NCI-H1436 treated with DMSO at 0.1 percent for 48 hours (cell line): ENCODE results near the gene FILIP1.
"Not testable (repeated sequence)": the region's sequence is repeated elsewhere in the genome, so short reads cannot be mapped to it uniquely, and the experiment has no call there.

Source experiments
- DNase-seq: peaks from one replicate; lab custom pipeline; 2025; lab: John Stamatoyannopoulos, UW

FILIP1 gene

DNA sequence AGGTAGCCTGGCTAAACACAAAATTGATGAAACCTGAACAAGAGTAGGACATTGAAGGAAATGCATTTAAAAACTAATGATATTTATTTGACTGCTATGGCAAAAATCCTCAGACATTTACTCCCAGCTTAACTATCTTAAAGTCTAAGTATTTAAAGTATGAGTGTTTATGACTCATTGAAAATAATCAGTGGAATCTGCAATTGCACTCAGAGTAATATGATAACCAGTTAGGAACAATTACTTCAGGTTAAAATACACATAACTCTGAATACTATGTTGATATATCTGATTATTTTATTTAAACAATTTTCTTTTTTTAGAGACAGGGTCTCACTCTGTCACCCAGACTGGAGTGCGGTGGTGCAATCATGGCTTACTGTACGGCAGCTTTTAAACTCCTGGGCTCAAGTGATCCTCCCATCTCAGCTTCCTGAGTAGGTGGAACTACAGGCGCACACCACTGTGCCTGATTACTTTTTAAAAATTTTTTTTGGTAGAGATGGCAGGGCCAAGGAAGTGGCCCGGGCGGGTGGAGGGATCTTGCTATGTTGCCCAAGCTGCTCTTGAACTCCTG, 43.9 kb downstream of the FILIP1 start:
- no peak for DNase-seq

DNA sequence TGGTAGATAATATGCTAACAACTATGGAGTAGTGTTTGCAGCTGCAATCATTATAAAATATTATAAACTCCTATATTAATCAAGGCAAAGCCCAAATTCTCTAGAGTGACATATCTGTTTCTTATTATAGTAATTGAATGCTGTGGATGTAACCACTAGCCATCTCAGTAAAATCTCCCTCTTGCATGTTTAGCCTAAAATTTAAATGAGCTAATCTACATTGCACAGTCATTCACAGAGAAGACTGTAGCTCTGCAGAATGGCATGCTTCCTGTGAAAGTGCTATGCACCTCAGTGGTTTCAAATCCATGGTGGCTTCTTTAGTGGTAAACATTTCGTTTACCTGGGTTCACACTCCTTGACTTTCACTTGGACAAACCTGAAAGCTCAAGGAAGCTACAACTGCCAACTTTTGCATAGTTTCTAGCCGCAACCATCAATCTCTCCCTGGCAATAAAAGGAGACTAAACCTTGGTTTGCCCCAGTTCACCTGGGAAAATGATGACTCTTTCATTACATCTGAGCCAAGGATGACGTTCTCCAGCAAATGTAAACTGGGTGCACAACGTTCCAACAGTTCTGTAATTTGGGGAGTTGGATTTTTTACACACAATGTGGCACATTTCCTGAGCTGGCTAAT, 47.2 kb downstream of the FILIP1 start:
- DNase-seq: no peak

DNA sequence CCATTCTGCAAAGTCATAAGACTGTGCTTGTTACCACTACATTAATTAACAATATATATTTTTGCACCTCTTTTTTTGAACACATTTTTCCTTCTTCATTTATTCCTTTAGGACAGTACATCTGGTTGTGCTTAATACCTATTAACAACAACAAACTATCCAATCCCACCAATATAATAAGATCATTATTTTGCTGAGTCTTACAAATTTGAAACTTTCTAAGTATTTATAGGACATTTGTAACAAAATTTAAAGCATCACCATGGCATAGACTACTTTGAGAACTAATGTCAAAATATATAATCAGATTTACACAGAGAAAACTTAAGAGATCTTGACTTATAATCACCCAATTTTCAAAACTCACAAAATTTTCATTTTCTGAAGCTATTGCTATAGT, 47.9 kb downstream of the FILIP1 start:
- DNase-seq: no peak

DNA sequence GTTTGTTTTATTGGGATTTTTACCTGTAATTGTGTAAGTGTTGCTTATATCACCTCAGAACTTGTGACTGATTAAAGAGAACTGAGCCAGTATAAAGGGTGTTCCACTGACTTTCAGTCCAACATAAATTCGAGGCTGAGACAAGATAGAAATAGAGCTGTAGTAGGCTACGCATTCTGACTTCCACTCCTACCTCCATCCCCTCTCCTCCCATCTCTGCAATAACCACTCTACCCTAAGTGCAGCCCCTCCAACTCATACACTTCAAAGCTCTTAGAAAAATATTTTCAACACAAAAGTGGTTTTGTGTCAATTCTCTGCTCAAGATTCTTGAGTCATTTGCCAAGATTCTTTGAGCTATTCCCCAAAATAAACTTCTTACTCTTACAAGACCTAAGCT, 48.7 kb downstream of the FILIP1 start:
- no peak for DNase-seq

DNA sequence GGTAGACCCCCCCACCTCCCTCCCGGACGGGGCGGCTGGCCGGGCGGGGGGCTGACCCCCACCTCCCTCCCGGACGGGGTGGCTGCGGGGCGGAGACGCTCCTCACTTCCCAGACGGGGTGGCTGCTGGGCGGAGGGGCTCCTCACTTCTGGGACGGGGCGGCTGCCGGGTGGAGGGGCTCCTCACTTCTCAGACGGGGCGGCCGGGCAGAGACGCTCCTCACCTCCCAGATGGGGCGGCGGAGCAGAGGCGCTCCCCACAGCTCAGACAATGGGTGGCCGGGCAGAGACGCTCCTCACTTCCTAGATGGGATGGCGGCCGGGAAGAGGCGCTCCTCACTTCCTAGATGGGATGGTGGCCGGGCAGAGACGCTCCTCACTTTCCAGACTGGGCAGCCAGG, 51.7 kb downstream of the FILIP1 start:
- DNase-seq: not testable (repeated sequence)

DNA sequence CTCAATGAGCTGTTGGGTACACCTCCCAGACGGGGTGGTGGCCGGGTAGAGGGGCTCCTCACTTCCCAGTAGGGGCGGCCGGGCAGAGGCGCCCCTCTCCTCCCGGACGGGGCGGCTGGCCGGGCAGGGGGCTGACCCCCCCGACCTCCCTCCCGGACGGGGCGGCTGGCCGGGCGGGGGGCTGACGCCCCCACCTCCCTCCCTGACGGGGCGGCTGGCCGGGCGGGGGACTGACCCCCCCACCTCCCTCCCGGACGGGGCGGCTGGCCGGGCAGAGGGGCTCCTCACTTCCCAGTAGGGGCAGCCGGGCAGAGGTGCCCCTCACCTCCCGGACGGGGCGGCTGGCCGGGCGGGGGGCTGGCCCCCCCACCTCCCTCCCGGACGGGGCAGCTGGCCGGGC, 52.1 kb downstream of the FILIP1 start:
- not testable (repeated sequence) for DNase-seq

DNA sequence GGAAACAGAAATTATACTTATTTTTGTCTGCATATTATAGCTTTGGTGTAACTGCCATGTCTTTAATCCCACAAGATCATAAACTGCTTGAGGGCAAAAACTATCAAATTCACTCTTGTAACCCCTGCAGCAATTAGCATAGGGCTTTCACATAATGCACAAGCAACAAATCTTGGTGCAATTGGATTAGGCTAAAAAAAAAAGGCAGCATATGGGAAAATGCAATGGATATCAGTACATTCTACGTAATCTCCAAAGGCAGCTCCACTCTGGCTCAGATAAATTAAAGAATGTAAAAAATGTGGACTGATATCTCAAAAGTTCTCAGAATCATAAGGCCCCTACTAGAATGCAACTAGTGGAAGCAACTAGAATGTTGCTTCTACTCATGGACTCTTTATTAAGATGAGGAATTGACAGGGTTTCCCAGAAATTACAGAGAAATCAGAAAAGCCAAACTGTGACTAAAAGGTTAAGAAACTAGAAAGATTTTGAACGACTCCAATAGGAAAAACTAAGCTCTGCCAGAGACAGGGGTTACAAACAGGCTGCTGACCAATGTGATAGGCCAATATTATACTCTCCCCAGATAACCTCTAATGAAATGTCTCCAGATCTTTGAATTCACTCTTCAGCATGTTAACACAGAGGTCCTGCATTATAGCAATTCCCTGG, 55.0 kb downstream of the FILIP1 start:
- no peak for DNase-seq

DNA sequence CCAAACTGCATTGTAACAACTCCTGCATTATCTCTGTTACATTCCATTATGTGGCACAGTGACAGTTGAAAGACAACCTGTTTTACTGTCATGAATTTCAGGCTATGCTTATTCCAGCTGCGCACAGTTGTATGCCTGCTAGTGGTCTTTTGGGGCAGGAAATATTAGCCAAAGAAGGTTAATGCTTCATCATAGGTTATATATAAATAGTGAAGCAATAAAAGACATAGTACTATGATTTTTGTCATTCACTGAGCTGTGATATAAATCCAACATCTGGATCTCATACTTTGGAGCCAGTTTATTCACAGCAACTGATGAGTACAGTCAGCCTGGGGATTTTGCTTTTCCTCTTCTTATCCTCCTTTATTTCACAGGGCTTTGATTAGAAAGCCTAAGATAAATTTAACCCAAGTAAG, 55.6 kb downstream of the FILIP1 start:
- DNase-seq: no peak

DNA sequence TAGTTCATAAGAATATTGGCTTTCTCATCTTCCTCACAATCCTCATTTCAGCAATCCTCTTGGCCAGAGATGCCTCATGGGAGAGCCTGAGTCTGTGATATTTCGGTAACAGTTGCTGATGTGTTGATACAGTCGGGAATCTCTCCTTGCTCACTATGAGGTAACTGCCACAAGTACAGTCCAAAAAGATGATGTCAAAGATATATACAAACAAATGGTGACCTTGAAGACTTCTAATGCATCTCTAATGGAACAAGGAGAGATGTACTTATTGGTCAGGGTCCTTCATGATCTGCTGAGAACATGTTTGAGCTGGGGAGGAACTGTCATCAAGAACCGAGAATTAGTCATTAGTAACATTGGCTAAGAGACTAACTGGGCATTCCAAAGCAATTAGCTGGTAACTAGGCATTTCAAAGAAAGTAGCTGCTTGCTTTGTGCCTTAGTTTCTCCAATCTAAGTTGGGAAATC, 56.1 kb downstream of the FILIP1 start:
- no peak for DNase-seq

DNA sequence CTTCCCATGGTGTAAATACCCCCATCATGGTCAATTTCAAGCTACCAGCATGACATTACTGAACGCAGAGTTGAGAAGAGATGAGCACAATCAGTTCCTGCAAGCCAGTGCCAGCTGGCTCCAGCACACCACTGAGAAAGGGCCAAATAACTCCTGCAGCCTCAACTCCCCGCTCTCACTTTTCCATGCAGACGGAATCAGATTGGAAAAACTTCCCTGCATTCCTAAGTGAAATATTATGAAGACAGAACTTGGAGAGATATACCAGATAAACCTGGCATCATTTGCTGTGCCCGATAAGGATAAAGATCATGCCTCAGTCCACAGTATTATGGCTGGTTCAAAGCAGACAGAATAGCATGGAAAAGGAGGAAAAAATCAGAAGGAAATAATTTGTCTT, 56.7 kb downstream of the FILIP1 start:
- DNase-seq: no peak

DNA sequence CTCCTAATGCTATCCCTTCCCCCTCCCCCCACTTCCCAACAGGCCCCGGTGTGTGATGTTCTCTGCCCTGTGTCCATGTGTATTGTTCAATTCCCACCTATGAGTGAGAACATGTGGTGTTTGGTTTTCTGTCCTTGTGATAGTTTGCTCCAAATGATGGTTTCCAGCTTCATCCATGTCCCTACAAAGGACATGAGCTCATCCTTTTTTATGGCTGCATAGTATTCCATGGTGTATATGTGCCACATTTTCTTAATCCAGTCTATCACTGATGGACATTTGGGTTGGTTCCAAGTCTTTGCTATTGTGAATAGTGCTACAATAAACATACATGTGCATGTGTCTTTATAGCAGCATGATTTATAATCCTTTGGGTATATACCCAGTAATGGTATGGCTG, 60.8 kb downstream of the FILIP1 start:
- DNase-seq: not testable (repeated sequence)

DNA sequence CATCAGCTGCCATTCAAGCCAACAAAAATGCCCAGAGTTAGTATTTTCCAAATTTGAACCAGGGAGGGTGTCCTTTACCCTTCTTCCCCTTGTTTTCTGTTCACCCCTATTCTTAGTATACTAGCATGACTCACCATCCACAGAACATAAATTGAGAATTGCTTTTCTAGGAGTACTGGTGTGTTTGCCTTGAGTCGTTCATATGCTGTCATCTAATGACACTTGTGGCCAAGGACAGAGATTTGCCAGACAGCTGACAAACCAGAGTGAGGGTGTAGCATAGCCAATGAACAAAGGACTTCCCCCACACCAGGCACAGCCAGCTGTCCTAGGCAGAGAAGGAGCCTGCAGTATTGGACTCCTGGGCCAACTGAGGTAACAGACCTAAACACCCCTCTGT, 62.2 kb downstream of the FILIP1 start:
- DNase-seq: no peak

DNA sequence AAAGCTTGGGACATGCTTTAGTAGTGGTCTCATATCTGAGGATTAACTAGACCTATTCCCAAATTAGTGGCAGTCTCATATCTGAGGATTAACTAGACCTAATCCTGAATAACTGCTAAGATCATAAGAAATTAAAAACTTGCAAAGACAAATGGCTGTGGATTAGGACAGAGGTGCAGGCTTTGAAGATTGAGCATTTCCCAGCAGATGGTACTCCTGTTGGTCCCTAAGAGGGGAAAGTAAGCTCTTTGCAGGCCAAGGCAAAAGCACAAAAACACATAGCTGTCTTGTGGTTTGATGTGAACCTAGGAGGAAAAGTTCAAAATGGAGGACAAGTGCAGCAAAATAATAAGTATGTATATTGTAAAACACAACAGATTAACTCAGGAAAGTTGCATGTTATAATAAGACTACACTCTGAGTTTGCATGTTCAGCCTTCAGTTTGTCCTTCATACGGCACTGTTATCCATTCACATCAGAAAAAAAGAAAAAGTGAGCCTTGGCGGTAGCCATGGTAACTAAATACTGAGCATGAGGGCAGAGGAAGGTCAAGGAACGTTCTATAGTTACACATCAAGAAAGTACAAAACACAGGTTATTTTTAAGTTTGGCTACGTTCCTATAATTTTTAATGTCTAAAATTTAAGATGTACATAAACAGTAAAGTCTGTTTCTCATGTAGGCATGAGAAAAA, 62.8 kb downstream of the FILIP1 start:
- no peak for DNase-seq

DNA sequence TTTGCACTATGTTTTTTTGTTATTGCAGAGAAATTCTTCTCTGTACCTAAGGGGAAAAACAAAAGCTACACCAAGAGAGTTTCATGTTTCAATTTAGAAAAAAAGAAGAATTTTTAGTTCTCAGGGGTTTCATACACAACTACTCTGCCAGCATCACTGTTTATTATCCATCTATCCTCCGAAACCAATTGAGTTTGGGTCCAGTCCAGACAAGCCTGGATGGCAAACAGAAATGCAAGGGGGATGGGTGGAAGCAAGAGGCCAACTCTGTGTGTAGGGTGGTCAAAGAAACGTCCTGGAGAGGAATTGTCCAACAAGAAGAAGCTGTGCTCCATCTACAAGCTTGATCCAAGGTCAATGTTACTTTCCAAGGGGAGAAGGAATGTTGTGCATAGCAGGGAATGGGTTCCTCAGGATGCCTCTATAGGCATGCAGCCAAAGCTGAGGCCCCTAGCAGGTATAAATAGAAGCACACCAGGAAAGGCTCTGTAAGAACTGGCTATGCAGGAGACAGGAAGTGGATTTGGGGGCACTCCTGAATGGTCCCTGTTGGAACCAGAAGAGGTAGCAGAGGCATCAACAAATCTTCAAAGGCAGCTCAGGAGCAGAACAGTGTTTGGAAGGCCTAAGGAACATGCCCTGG, 64.4 kb downstream of the FILIP1 start:
- no peak for DNase-seq

DNA sequence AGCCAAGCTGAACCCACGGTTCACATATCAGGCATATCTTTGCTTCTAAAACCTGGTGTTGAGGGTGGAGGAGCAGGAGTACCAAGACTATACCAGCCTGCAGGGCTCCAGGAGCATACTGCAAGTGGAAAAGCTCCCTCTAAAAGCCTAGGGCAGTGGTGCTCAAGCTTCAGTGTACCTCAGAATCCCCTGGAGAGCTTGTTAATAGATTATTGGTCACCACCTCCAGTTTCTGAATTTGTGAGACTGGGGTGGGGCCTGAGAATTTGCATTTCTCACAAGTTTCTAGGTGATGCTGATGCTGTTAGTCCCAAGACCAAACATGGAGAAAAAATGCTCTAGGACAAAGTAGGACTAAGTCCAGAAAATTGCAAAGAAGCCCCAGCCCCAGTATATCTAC, 65.4 kb downstream of the FILIP1 start:
- no peak for DNase-seq

DNA sequence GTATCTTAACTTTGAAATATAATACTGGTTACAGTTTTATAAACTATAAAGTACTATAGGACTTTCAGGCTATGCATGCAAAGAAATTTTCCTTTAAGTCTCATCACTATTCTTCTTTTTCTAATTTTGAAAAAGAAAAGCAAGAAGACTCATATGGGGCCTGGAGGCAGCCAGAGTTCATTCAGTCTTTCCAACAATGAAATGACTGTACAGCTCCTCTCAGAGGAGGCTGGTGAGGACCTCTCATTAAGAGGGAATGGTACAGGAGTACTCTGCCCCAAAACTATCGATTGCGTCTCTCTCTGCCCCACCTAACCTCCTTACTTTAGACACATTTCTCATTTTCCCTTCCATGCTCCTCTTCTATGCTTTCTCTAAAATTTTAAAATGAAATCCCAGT, 66.3 kb downstream of the FILIP1 start:
- no peak for DNase-seq

DNA sequence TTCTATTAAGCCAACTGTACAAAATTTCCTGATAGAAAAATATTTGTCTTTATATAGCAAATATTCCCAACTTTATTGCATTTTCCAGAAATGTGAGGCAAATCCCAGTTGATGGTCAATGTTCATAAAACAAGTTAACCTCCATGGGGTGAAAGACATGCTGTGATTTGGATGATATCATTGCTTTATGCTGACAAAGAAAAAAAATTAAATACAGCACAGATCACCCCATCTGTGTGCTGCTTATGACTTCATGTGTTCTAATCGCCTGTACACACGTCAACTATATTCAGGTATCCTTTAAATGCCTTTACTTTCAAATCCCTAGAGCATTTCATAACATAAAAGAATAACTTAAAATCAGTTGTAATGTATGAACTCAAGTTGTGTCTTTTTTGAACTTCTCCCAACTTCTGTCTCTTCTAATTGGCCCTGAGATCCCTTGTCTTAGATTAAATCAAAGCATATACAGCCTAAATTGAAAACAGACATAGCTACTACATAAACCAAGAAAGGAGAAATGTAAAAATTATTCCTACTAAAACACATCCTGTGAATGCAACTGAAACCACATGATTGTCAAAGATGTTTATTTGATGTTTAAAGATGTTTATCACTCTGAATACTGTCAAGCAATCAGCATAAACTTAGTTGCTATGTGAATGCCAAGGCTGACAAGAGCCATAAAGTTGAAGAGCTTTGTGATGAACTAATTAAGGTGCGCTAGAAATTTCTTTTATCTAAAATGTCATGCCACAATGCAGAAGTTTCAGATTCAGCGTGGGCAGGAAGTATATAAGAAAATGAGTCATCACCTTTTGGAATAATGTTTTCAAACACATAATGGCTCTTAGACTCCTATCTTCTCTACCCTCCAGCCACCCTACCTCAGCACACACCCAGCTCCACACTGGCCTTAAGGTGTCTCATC, 68.7 kb downstream of the FILIP1 start:
- no peak for DNase-seq

DNA sequence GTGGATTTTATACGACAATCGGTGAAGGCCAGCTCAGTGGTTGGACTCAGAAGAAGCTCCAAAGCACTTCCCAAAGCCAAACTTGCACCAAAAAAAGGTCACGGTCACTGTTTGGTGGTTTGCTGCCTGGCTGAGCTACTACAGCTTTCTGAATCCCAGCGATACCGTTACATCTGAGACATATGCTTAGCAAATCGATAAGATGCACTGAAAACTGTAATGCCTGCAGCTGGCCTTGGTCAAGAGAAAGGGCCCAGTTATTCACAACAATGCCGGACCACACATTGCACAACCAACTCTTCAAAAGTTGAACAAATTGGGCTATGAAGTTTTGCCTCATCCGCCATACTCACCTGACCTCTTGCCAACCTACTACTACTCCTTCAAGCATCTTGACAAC, 70.2 kb downstream of the FILIP1 start:
- no peak for DNase-seq

DNA sequence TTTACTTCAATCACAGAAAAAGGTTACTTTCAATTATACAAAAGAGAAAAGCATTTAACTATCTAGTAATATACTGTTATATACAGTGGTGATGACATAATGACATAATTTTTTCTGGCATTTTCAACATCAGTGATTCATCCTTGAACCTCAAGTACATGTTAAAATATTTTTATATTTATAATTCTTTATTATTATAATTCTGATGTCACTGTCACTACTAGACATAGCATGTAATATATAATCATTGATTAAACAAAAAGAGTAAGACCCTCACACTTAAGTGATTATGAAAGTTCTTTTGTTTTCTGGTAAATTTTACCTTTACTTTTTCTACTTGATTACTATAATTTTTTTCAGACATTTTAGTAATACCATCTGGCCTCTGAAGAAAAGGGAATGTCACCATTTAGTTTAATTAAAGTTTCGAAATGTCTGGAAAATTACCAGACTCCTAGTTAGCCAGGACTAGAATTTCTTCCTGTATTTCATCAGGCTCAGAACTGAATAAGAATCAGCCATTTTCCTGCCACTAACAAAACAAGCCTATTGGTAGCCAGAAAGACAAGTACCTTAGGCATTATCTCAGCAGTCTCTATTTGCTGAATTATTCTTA, 71.5 kb downstream of the FILIP1 start:
- DNase-seq: no peak

DNA sequence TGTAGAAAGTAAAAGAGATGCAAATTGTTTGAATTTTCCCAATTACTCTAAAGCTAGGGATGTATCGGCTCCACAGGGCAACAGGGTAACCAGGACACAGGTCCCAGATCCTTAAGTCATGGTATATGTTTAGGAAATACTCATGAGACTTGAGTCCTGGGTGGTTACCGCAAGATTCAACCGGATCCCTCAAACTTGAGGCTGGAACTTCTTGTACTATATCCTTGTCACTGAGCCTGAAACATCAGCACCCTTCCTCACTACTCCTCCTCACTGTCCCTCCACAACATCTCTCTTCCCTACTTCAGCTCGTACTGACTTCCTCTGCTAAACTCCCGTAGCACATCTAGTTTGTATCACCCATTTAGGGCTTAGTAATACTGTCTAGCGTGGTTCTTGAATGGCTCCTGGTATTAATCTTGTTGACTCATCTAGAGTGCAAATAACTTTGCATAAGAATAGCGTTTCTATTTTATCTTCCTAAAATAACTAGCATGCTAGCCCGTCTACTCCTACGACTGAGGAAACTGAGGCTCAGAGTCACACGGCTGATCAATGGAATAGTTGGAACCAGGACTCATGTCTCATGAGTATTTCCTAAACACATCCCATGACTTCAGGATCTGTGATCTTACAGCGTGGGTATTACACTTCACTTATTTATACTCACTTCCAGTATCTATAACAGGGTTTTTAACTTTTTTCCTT, 72.1 kb downstream of the FILIP1 start:
- DNase-seq: no peak
